Measurements from ENCODE around the gene SEC16B.

The SEC16B gene

GRCh38 chr1:177981200-177981599, 11.3 kb upstream of the SEC16B start:
- peak; percentile 72 for DNase-seq
- in situ Hi-C loops (cut with HindIII; ENCODE audit: low pct_ligation_motif_present, low pct_unique_long_range_greater_than_20kb, low sequenced_read_pairs) = no loop called here

- in situ Hi-C loops (cut with HindIII; ENCODE audit: low pct_ligation_motif_present, low pct_unique_long_range_greater_than_20kb, low sequenced_read_pairs) = no loop called here
- no peak for DNase-seq
Observed at GRCh38 chr1:177979272-177979671, 9.4 kb upstream of the SEC16B start.

GRCh38 chr1:177978530-177978929, 8.7 kb upstream of the SEC16B start:
- no peak for DNase-seq
- in situ Hi-C loops (cut with HindIII; ENCODE audit: low pct_ligation_motif_present, low pct_unique_long_range_greater_than_20kb, low sequenced_read_pairs) = no loop called here

GRCh38 chr1:177977141-177977540, 7.3 kb upstream of the SEC16B start:
- in situ Hi-C loops (cut with HindIII; ENCODE audit: low pct_ligation_motif_present, low pct_unique_long_range_greater_than_20kb, low sequenced_read_pairs) = no loop called here
- DNase-seq = peak; percentile 31

- peak; percentile 68 for DNase-seq
- in situ Hi-C loops (cut with HindIII; ENCODE audit: low pct_ligation_motif_present, low pct_unique_long_range_greater_than_20kb, low sequenced_read_pairs) = no loop called here
Observed at GRCh38 chr1:177976596-177976995, 6.7 kb upstream of the SEC16B start.

GRCh38 chr1:177975588-177976495, 6.0 kb upstream of the SEC16B start:
- in situ Hi-C loops (cut with HindIII; ENCODE audit: low pct_ligation_motif_present, low pct_unique_long_range_greater_than_20kb, low sequenced_read_pairs) = no loop called here
- DNase-seq = peak; percentile 98

GRCh38 chr1:177973585-177973984, 3.7 kb upstream of the SEC16B start:
- no peak for DNase-seq
- in situ Hi-C loops (cut with HindIII; ENCODE audit: low pct_ligation_motif_present, low pct_unique_long_range_greater_than_20kb, low sequenced_read_pairs) = no loop called here

- DNase-seq = no peak
- in situ Hi-C loops (cut with HindIII; ENCODE audit: low pct_ligation_motif_present, low pct_unique_long_range_greater_than_20kb, low sequenced_read_pairs) = no loop called here
Observed at GRCh38 chr1:177969109-177969508, 749 bp downstream of the SEC16B start.

GRCh38 chr1:177966199-177966598, 3.7 kb downstream of the SEC16B start:
- in situ Hi-C loops (cut with HindIII; ENCODE audit: low pct_ligation_motif_present, low pct_unique_long_range_greater_than_20kb, low sequenced_read_pairs) = no loop called here
- DNase-seq = no peak

- in situ Hi-C loops (cut with HindIII; ENCODE audit: low pct_ligation_motif_present, low pct_unique_long_range_greater_than_20kb, low sequenced_read_pairs) = no loop called here
- DNase-seq = no peak
Observed at GRCh38 chr1:177965293-177965692, 4.6 kb downstream of the SEC16B start.

- in situ Hi-C loops (cut with HindIII; ENCODE audit: low pct_ligation_motif_present, low pct_unique_long_range_greater_than_20kb, low sequenced_read_pairs) = no loop called here
- no peak for DNase-seq
Observed at GRCh38 chr1:177964336-177964735, 5.5 kb downstream of the SEC16B start.

GRCh38 chr1:177960939-177961622, 8.8 kb downstream of the SEC16B start:
- in situ Hi-C loops (cut with HindIII; ENCODE audit: low pct_ligation_motif_present, low pct_unique_long_range_greater_than_20kb, low sequenced_read_pairs) = no loop called here
- no peak for DNase-seq

- peak; percentile 56 for DNase-seq
- in situ Hi-C loops (cut with HindIII; ENCODE audit: low pct_ligation_motif_present, low pct_unique_long_range_greater_than_20kb, low sequenced_read_pairs) = no loop called here
Observed at GRCh38 chr1:177959811-177960515, 9.9 kb downstream of the SEC16B start.

GRCh38 chr1:177958092-177958491, 11.8 kb downstream of the SEC16B start:
- DNase-seq = no peak
- in situ Hi-C loops (cut with HindIII; ENCODE audit: low pct_ligation_motif_present, low pct_unique_long_range_greater_than_20kb, low sequenced_read_pairs) = no loop called here

- in situ Hi-C loops (cut with HindIII; ENCODE audit: low pct_ligation_motif_present, low pct_unique_long_range_greater_than_20kb, low sequenced_read_pairs) = no loop called here
- no peak for DNase-seq
Observed at GRCh38 chr1:177954076-177954475, 15.8 kb downstream of the SEC16B start.

- in situ Hi-C loops (cut with HindIII; ENCODE audit: low pct_ligation_motif_present, low pct_unique_long_range_greater_than_20kb, low sequenced_read_pairs) = no loop called here
- DNase-seq = no peak
Observed at GRCh38 chr1:177953549-177953948, 16.3 kb downstream of the SEC16B start.

- DNase-seq = no peak
- in situ Hi-C loops (cut with HindIII; ENCODE audit: low pct_ligation_motif_present, low pct_unique_long_range_greater_than_20kb, low sequenced_read_pairs) = no loop called here
Observed at GRCh38 chr1:177952691-177953090, 17.2 kb downstream of the SEC16B start.

GRCh38 chr1:177952249-177952648, 17.6 kb downstream of the SEC16B start:
- no peak for DNase-seq
- in situ Hi-C loops (cut with HindIII; ENCODE audit: low pct_ligation_motif_present, low pct_unique_long_range_greater_than_20kb, low sequenced_read_pairs) = no loop called here

GRCh38 chr1:177950506-177950905, 19.4 kb downstream of the SEC16B start:
- in situ Hi-C loops (cut with HindIII; ENCODE audit: low pct_ligation_motif_present, low pct_unique_long_range_greater_than_20kb, low sequenced_read_pairs) = no loop called here
- no peak for DNase-seq
